Astrocyte (in vitro differentiated cells and primary cell): ENCODE measurements around the gene NXN.

ENCODE experiments used
- CTCF ChIP-seq: IDR thresholded peaks from 2 replicates; pipeline ENCODE4 v1.5.1; 2011; ENCODE audit warnings: low read depth, mild to moderate bottlenecking, inconsistent platforms, low read length, moderate library complexity; ENCODE audit not compliant: insufficient read depth
- EZH2 ChIP-seq: IDR thresholded peaks from 2 replicates; pipeline ENCODE4 v1.6.1; 2012; ENCODE audit warnings: mild to moderate bottlenecking, low read length, inconsistent platforms; ENCODE audit not compliant: insufficient read depth

GRCh38 chr17:1013729-1014090, 34.1 kb upstream of the NXN start:
- no peak for TF ChIP-seq CTCF
- TF ChIP-seq EZH2: no peak
